ENCODE measurements around the gene ZNF385D.

DNA sequence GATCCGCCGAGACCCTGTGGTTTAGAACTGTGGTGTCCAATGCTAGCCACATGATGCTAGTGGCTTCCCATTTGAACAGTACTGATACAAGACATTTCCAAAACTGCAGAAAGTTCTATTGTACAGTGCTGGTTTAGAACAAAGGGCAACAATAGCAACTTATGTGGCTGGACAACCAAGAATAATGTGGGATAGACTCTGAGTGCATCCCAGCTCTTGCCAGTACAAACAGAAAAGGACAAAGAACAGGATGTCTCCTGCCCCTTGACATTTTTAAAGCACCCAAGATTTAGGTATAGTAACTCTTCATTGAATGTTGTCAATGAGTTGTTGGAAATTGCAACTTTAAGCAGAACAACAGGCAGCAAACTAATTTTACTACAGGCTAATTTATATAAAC, 107.3 kb downstream of the ZNF385D start:
- TF ChIP-seq, protein P1, sequence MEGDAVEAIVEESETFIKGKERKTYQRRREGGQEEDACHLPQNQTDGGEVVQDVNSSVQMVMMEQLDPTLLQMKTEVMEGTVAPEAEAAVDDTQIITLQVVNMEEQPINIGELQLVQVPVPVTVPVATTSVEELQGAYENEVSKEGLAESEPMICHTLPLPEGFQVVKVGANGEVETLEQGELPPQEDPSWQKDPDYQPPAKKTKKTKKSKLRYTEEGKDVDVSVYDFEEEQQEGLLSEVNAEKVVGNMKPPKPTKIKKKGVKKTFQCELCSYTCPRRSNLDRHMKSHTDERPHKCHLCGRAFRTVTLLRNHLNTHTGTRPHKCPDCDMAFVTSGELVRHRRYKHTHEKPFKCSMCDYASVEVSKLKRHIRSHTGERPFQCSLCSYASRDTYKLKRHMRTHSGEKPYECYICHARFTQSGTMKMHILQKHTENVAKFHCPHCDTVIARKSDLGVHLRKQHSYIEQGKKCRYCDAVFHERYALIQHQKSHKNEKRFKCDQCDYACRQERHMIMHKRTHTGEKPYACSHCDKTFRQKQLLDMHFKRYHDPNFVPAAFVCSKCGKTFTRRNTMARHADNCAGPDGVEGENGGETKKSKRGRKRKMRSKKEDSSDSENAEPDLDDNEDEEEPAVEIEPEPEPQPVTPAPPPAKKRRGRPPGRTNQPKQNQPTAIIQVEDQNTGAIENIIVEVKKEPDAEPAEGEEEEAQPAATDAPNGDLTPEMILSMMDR (conservative IDR thresholded peaks at IDR 0.05; ENCODE audit: low read depth, low read length), result no peak
- no peak for TF ChIP-seq EZH2 (IDR thresholded peaks at IDR 0.05; ENCODE audit: borderline replicate concordance, low read depth, low read length, poor library complexity, severe bottlenecking)
